T-helper 1 cell treated with Interleukin-12 subunit alpha and Interleukin-12 subunit beta and Interleukin-4 antibody, amounts not matched to agents 30 μg/mL and 1 μg/mL, for 36 hours (primary cell): Measurements from ENCODE around the gene RSAD2.
"Not testable (repeated sequence)": the region's sequence is repeated elsewhere in the genome, so short reads cannot be mapped to it uniquely, and the experiment has no call there.

Experiments used
- H3K27ac Mint-ChIP-seq: one replicate; pipeline ENCODE4 v1.8.0; 2021; ENCODE audit warnings: mild to moderate bottlenecking, mixed read lengths
- H3K27me3 Mint-ChIP-seq: one replicate; pipeline ENCODE4 v1.8.0; 2021; ENCODE audit warnings: low read depth, mixed read lengths
- H3K36me3 Mint-ChIP-seq: one replicate; pipeline ENCODE4 v1.8.0; 2021; ENCODE audit warnings: low read depth, mixed read lengths
- H3K4me1 Mint-ChIP-seq: one replicate; pipeline ENCODE4 v1.8.0; 2021; ENCODE audit warnings: low read depth, mixed read lengths
- H3K4me3 Mint-ChIP-seq: one replicate; pipeline ENCODE4 v1.8.0; 2021; ENCODE audit warnings: mild to moderate bottlenecking, moderate library complexity, mixed read lengths
- H3K9me3 Mint-ChIP-seq: one replicate; pipeline ENCODE4 v1.8.0; 2021; ENCODE audit warnings: mixed read lengths

RSAD2 gene

GRCh38 chr2:6932828-6933227 is 55.3 kb downstream of the RSAD2 start:
- Mint-ChIP-seq H3K4me1 (peaks cover 26% of the 10 kb centered on the region), H3K27ac (no peak overlapping the region), H3K27me3 (no peaks in the 10 kb centered on the region)

GRCh38 chr2:6933911-6934310 is 56.3 kb downstream of the RSAD2 start:
- H3K36me3 Mint-ChIP-seq, result peaks cover 18% of the 10 kb centered on the region
- H3K9me3 Mint-ChIP-seq, result peaks cover 8% of the 10 kb centered on the region
- no peak overlapping the region for H3K27ac Mint-ChIP-seq
- no peak overlapping the region for H3K4me3 Mint-ChIP-seq
- H3K4me1 Mint-ChIP-seq, result peaks cover 21% of the 10 kb centered on the region
- no peaks in the 10 kb centered on the region for H3K27me3 Mint-ChIP-seq

More at GRCh38 chr2:6932828-6933227, 55.3 kb downstream of the RSAD2 start:
- peaks cover 18% of the 10 kb centered on the region for H3K9me3 Mint-ChIP-seq
- no peak overlapping the region for H3K4me3 Mint-ChIP-seq
- H3K36me3 Mint-ChIP-seq, result peaks cover 27% of the 10 kb centered on the region

GRCh38 chr2:6934345-6934744 is 56.8 kb downstream of the RSAD2 start:
- Mint-ChIP-seq H3K27me3 (no peaks in the 10 kb centered on the region), H3K4me1 (peaks cover 18% of the 10 kb centered on the region), H3K27ac (no peak overlapping the region), H3K36me3 (peaks cover 14% of the 10 kb centered on the region), H3K9me3 (peaks cover 8% of the 10 kb centered on the region), H3K4me3 (no peak overlapping the region)

- Mint-ChIP-seq H3K4me3 (no peak overlapping the region), H3K36me3 (peaks cover 12% of the 10 kb centered on the region), H3K27ac (no peak overlapping the region), H3K27me3 (no peaks in the 10 kb centered on the region), H3K4me1 (peaks cover 16% of the 10 kb centered on the region), H3K9me3 (peaks cover 8% of the 10 kb centered on the region)
These were observed 57.4 kb downstream of the RSAD2 start for GRCh38 chr2:6934758-6935651.

- H3K27ac Mint-ChIP-seq, H3K9me3 Mint-ChIP-seq, H3K4me3 Mint-ChIP-seq, H3K27me3 Mint-ChIP-seq: not testable (repeated sequence)
- Mint-ChIP-seq H3K4me1 (peaks cover 16% of the 10 kb centered on the region), H3K36me3 (peaks cover 12% of the 10 kb centered on the region)
These were observed 58.1 kb downstream of the RSAD2 start for GRCh38 chr2:6935652-6936020.

- H3K36me3 Mint-ChIP-seq, result peaks cover 18% of the 10 kb centered on the region
- peaks cover 3% of the 10 kb centered on the region for H3K9me3 Mint-ChIP-seq
- no peaks in the 10 kb centered on the region for H3K27me3 Mint-ChIP-seq
- no peak overlapping the region for H3K27ac Mint-ChIP-seq
- peaks cover 18% of the 10 kb centered on the region for H3K4me1 Mint-ChIP-seq
- H3K4me3 Mint-ChIP-seq, result no peak overlapping the region
These were observed 59.6 kb downstream of the RSAD2 start for GRCh38 chr2:6937157-6937556.

GRCh38 chr2:6937582-6937981 is 60.0 kb downstream of the RSAD2 start:
- Mint-ChIP-seq H3K27ac (no peak overlapping the region), H3K27me3 (no peaks in the 10 kb centered on the region), H3K36me3 (peaks cover 22% of the 10 kb centered on the region), H3K4me3 (no peak overlapping the region), H3K9me3 (no peaks in the 10 kb centered on the region), H3K4me1 (peaks cover 18% of the 10 kb centered on the region)

GRCh38 chr2:6939071-6939470 is 61.5 kb downstream of the RSAD2 start:
- Mint-ChIP-seq H3K27me3 (no peaks in the 10 kb centered on the region), H3K9me3 (no peaks in the 10 kb centered on the region), H3K4me3 (no peak overlapping the region), H3K36me3 (peaks cover 34% of the 10 kb centered on the region), H3K4me1 (peaks cover 19% of the 10 kb centered on the region), H3K27ac (no peak overlapping the region)

GRCh38 chr2:6940820-6941219 is 63.2 kb downstream of the RSAD2 start:
- H3K4me1 Mint-ChIP-seq, result peaks cover 29% of the 10 kb centered on the region
- H3K27ac Mint-ChIP-seq, result no peak overlapping the region
- H3K9me3 Mint-ChIP-seq, result no peaks in the 10 kb centered on the region
- H3K4me3 Mint-ChIP-seq, result no peak overlapping the region
- H3K27me3 Mint-ChIP-seq, result no peaks in the 10 kb centered on the region
- peaks cover 36% of the 10 kb centered on the region for H3K36me3 Mint-ChIP-seq

- no peaks in the 10 kb centered on the region for H3K9me3 Mint-ChIP-seq
- H3K27ac Mint-ChIP-seq, result no peak overlapping the region
- no peaks in the 10 kb centered on the region for H3K27me3 Mint-ChIP-seq
- peaks cover 36% of the 10 kb centered on the region for H3K36me3 Mint-ChIP-seq
- no peak overlapping the region for H3K4me3 Mint-ChIP-seq
- H3K4me1 Mint-ChIP-seq, result peaks cover 30% of the 10 kb centered on the region
These were observed 63.9 kb downstream of the RSAD2 start for GRCh38 chr2:6941299-6942046.

- Mint-ChIP-seq H3K4me1 (peaks cover 29% of the 10 kb centered on the region), H3K27ac (peak overlapping the region; percentile 21), H3K36me3 (peaks cover 39% of the 10 kb centered on the region), H3K9me3 (no peaks in the 10 kb centered on the region), H3K4me3 (no peak overlapping the region), H3K27me3 (no peaks in the 10 kb centered on the region)
These were observed 65.3 kb downstream of the RSAD2 start for GRCh38 chr2:6942848-6943247.

GRCh38 chr2:6943523-6943922 is 65.9 kb downstream of the RSAD2 start:
- Mint-ChIP-seq H3K36me3 (peaks cover 42% of the 10 kb centered on the region), H3K27ac (no peak overlapping the region), H3K4me1 (peaks cover 32% of the 10 kb centered on the region), H3K4me3 (no peak overlapping the region), H3K27me3 (no peaks in the 10 kb centered on the region), H3K9me3 (no peaks in the 10 kb centered on the region)

GRCh38 chr2:6943971-6944370 is 66.4 kb downstream of the RSAD2 start:
- Mint-ChIP-seq H3K4me1 (peaks cover 32% of the 10 kb centered on the region), H3K36me3 (peaks cover 42% of the 10 kb centered on the region), H3K4me3 (no peak overlapping the region), H3K27ac (peak overlapping the region; percentile 18), H3K9me3 (no peaks in the 10 kb centered on the region), H3K27me3 (no peaks in the 10 kb centered on the region)

- peaks cover 32% of the 10 kb centered on the region for H3K4me1 Mint-ChIP-seq
- H3K4me3 Mint-ChIP-seq, result no peak overlapping the region
- H3K27ac Mint-ChIP-seq, result no peak overlapping the region
- no peaks in the 10 kb centered on the region for H3K9me3 Mint-ChIP-seq
- H3K36me3 Mint-ChIP-seq, result peaks cover 42% of the 10 kb centered on the region
- no peaks in the 10 kb centered on the region for H3K27me3 Mint-ChIP-seq
These were observed 67.0 kb downstream of the RSAD2 start for GRCh38 chr2:6944555-6944954.
